Measurements from ENCODE around the gene RNF157. TPM values are rescaled to one million over a fixed set of nuclear protein-coding genes. Genes with fewer than 3 reads are reported as not detected.
A peak's percentile ranks its signal among the peaks of the same experiment; 100 is the strongest.

RNF157 gene
- total and polyA plus RNA-seq, 2 of the 13 experiments (the other 11 are each of a cell fraction or from before 2014, with no cell fraction given), result 0.44 to 1.5 TPM

DNA sequence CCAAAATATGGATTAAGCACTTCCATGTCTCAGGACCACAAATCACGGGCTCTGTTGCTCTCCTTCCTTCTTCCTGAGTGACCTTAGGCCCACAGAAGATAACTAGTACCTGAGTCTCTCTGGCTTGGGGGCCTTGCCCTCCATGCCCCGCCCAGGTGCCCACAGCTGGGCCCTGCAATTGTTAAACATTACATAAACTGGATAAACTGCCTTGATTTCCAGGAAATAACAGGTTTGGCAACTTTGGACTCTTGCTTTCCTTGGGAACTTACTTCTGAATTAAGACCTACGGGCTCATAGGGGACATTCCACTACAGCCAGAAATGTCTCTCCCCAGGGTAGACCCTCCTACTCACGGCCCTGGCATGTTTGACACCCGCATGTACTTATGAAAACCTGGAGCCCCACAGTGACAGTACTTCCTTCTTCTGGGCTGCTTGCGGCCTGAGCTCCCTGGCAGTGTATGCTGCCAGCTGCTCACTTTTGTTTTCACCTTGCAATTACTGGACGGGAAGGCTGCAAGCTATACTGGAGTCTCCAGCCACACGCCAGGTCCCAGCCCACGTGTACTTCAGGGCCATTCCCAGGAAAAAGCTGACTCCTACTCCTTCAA is 22.5 kb upstream of the RNF157 start (continued):
- TF ChIP-seq, protein P1, sequence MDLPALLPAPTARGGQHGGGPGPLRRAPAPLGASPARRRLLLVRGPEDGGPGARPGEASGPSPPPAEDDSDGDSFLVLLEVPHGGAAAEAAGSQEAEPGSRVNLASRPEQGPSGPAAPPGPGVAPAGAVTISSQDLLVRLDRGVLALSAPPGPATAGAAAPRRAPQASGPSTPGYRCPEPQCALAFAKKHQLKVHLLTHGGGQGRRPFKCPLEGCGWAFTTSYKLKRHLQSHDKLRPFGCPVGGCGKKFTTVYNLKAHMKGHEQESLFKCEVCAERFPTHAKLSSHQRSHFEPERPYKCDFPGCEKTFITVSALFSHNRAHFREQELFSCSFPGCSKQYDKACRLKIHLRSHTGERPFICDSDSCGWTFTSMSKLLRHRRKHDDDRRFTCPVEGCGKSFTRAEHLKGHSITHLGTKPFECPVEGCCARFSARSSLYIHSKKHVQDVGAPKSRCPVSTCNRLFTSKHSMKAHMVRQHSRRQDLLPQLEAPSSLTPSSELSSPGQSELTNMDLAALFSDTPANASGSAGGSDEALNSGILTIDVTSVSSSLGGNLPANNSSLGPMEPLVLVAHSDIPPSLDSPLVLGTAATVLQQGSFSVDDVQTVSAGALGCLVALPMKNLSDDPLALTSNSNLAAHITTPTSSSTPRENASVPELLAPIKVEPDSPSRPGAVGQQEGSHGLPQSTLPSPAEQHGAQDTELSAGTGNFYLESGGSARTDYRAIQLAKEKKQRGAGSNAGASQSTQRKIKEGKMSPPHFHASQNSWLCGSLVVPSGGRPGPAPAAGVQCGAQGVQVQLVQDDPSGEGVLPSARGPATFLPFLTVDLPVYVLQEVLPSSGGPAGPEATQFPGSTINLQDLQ (CRISPR knock-in tag; IDR thresholded peaks at IDR 0.05), result no peak
- no peak for TF ChIP-seq LCORL (IDR thresholded peaks at IDR 0.05)
- TF ChIP-seq LCORL (CRISPR knock-in tag; IDR thresholded peaks at IDR 0.05), result no peak
- TF ChIP-seq TOPORS (CRISPR knock-in tag; IDR thresholded peaks at IDR 0.05), result no peak
- no peak for TF ChIP-seq ONECUT2 (CRISPR knock-in tag; IDR thresholded peaks at IDR 0.05)
- TF ChIP-seq, protein P2, sequence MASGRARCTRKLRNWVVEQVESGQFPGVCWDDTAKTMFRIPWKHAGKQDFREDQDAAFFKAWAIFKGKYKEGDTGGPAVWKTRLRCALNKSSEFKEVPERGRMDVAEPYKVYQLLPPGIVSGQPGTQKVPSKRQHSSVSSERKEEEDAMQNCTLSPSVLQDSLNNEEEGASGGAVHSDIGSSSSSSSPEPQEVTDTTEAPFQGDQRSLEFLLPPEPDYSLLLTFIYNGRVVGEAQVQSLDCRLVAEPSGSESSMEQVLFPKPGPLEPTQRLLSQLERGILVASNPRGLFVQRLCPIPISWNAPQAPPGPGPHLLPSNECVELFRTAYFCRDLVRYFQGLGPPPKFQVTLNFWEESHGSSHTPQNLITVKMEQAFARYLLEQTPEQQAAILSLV (CRISPR knock-in tag; IDR thresholded peaks at IDR 0.05; ENCODE audit: borderline replicate concordance), result 0 out of 2 replicates have a peak, but pooled peaks have one; percentile 32
- no peak for TF ChIP-seq EP300 (IDR thresholded peaks at IDR 0.05; ENCODE audit: low read depth in 2 of 2, low read length in 2 of 2)
- no peak for TF ChIP-seq EP300 (CRISPR knock-in tag; IDR thresholded peaks at IDR 0.05; ENCODE audit: borderline replicate concordance)
- TF ChIP-seq SOX13 (IDR thresholded peaks at IDR 0.05), result no peak
- peak in 1 of 2 experiments; percentile 31; a peak in 2 of 4 replicates for TF ChIP-seq SOX13 (CRISPR knock-in tag; conservative IDR thresholded peaks at IDR 0.05 in 1 of 2, IDR thresholded peaks at IDR 0.05 in 1 of 2)
- TF ChIP-seq, protein P3, sequence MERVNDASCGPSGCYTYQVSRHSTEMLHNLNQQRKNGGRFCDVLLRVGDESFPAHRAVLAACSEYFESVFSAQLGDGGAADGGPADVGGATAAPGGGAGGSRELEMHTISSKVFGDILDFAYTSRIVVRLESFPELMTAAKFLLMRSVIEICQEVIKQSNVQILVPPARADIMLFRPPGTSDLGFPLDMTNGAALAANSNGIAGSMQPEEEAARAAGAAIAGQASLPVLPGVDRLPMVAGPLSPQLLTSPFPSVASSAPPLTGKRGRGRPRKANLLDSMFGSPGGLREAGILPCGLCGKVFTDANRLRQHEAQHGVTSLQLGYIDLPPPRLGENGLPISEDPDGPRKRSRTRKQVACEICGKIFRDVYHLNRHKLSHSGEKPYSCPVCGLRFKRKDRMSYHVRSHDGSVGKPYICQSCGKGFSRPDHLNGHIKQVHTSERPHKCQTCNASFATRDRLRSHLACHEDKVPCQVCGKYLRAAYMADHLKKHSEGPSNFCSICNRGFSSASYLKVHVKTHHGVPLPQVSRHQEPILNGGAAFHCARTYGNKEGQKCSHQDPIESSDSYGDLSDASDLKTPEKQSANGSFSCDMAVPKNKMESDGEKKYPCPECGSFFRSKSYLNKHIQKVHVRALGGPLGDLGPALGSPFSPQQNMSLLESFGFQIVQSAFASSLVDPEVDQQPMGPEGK (CRISPR knock-in tag; IDR thresholded peaks at IDR 0.05), result 0 out of 2 replicates have a peak, but pooled peaks have one; percentile 37
- TF ChIP-seq, protein P4, sequence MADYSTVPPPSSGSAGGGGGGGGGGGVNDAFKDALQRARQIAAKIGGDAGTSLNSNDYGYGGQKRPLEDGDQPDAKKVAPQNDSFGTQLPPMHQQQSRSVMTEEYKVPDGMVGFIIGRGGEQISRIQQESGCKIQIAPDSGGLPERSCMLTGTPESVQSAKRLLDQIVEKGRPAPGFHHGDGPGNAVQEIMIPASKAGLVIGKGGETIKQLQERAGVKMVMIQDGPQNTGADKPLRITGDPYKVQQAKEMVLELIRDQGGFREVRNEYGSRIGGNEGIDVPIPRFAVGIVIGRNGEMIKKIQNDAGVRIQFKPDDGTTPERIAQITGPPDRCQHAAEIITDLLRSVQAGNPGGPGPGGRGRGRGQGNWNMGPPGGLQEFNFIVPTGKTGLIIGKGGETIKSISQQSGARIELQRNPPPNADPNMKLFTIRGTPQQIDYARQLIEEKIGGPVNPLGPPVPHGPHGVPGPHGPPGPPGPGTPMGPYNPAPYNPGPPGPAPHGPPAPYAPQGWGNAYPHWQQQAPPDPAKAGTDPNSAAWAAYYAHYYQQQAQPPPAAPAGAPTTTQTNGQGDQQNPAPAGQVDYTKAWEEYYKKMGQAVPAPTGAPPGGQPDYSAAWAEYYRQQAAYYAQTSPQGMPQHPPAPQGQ (CRISPR knock-in tag; IDR thresholded peaks at IDR 0.05; ENCODE audit: borderline replicate concordance), result no peak
- no peak for TF ChIP-seq RBFOX2 (IDR thresholded peaks at IDR 0.05; ENCODE audit: low read depth, low read length)
- no peak for TF ChIP-seq EHMT2 (IDR thresholded peaks at IDR 0.05; ENCODE audit: borderline replicate concordance, low read depth, low read length)
- no peak for TF ChIP-seq ZNF782 (CRISPR knock-in tag; IDR thresholded peaks at IDR 0.05; ENCODE audit: borderline replicate concordance)
- TF ChIP-seq HNRNPL (IDR thresholded peaks at IDR 0.05; ENCODE audit: low read depth, low read length), result no peak
- 0 out of 2 replicates have a peak, but pooled peaks have one; percentile 23 for TF ChIP-seq ZNF547 (CRISPR knock-in tag; IDR thresholded peaks at IDR 0.05)
- TF ChIP-seq FOXA3 (CRISPR knock-in tag; IDR thresholded peaks at IDR 0.05), result no peak
- TF ChIP-seq, protein P5, sequence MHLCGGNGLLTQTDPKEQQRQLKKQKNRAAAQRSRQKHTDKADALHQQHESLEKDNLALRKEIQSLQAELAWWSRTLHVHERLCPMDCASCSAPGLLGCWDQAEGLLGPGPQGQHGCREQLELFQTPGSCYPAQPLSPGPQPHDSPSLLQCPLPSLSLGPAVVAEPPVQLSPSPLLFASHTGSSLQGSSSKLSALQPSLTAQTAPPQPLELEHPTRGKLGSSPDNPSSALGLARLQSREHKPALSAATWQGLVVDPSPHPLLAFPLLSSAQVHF (CRISPR knock-in tag; IDR thresholded peaks at IDR 0.05), result no peak
- no peak for TF ChIP-seq ZNF569 (CRISPR knock-in tag; IDR thresholded peaks at IDR 0.05; ENCODE audit: borderline replicate concordance)
- TF ChIP-seq PPARG (CRISPR knock-in tag; conservative IDR thresholded peaks at IDR 0.05), result peak; percentile 62; the same call in 1 of the 2 replicates
- no peak for TF ChIP-seq ZNF260 (CRISPR knock-in tag; IDR thresholded peaks at IDR 0.05; ENCODE audit: borderline replicate concordance, low read depth)
